Lung (tissue), 12 donors: ENCODE data around the gene GPRC5A. TPM values are rescaled to one million over a fixed set of nuclear protein-coding genes. Genes with fewer than 3 reads are reported as not detected.

Source experiments
- ATAC-seq: fragments of 200-7000 bp; cut with Tn5 transposase; one replicate; pipeline ENCODE4 v1.9.1; 2020; ENCODE audit warnings: moderate number of reproducible peaks; ENCODE audit not compliant: insufficient read depth, low FRiP score
- DNase-seq, 3 donors: peaks; one replicate each; pipeline ENCODE4 v3.0.0-alpha.2; 2013 to 2017
- H3K27ac ChIP-seq, 2 donors: one replicate each; pipeline ENCODE4 v1.5.1; 2013; ENCODE audit warnings: mild to moderate bottlenecking in 2 of 2, moderate library complexity in 2 of 2, control low read depth in 1 of 2, inconsistent platforms in 1 of 2, low read depth in 1 of 2, low read length in 1 of 2
- H3K27me3 ChIP-seq, 3 donors: one replicate each; pipeline ENCODE4 v1.5.1; 2013; ENCODE audit warnings: low read length in 2 of 3; ENCODE audit not compliant: control insufficient read depth in 3 of 3, insufficient read depth in 3 of 3
- H3K36me3 ChIP-seq, 4 donors: one replicate each; pipeline ENCODE4 v1.5.1; 2013; ENCODE audit warnings: low read length in 4 of 4, mild to moderate bottlenecking in 1 of 4, moderate library complexity in 1 of 4; ENCODE audit not compliant: control insufficient read depth in 4 of 4, insufficient read depth in 4 of 4
- H3K4me1 ChIP-seq, 5 donors: one replicate each; pipeline ENCODE4 v1.5.1; 2013; ENCODE audit warnings: low read length in 5 of 5, mild to moderate bottlenecking in 2 of 5, moderate library complexity in 1 of 5; ENCODE audit not compliant: control insufficient read depth in 5 of 5, insufficient read depth in 5 of 5
- H3K4me3 ChIP-seq: one replicate; pipeline ENCODE4 v1.5.1; 2013; ENCODE audit warnings: mild to moderate bottlenecking, control low read depth, moderate library complexity
- H3K9ac ChIP-seq, 2 donors: one replicate each; pipeline ENCODE4 v1.5.1; 2013; ENCODE audit warnings: low read length in 2 of 2, control low read depth in 1 of 2; ENCODE audit not compliant: insufficient read depth in 1 of 2
- H3K9me3 ChIP-seq, 4 donors: one replicate each; pipeline ENCODE4 v1.5.1; 2013; ENCODE audit warnings: low read length in 3 of 4, mild to moderate bottlenecking in 1 of 4, moderate library complexity in 1 of 4; ENCODE audit not compliant: control insufficient read depth in 4 of 4, insufficient read depth in 3 of 4
- CTCF ChIP-seq: IDR thresholded peaks from 2 replicates; pipeline ENCODE4 v1.5.1; 2012; ENCODE audit warnings: mild to moderate bottlenecking; ENCODE audit errors: control extremely low read depth, extremely low read depth
- WGBS, 2 donors: extraction: QIAGEN DNeasy Blood & Tissue Kit; methylation state at CpG; one replicate each; pipeline ENCODE4 v1.1.7; 2013; 5-methylcytosine and 5-hydroxymethylcytosine counted together
- polyA plus RNA-seq, 2 donors: library from polyadenylated mRNA; stranded (reverse); fragments of 200-250 nt; gene quantifications; one replicate each; pipeline ENCODE4 v1.2.1, GENCODE V29; 2013
- total RNA-seq, 2 donors: library from RNA; depleted of rRNA in 1 of 2; stranded (reverse); fragments of >200 nt in 1 of 2; gene quantifications; one replicate each; pipeline ENCODE4 v1.2.1, GENCODE V29; 2014 to 2021
- donor health status: control.
- donor health status: control.
- donor health status: Bipolar disorder and iron deficiency.
- donor health status: healthy.
- donor health status: DM: yes; HTN: yes; CAD: no.

Gene GPRC5A
- total and polyA plus RNA-seq, 4 donors: 117 to 418 (median 172) TPM

GRCh38 chr12:12898136-12898717 is 6.9 kb downstream of the GPRC5A start:
- TF ChIP-seq CTCF: no peak
- H3K36me3 ChIP-seq: no peaks in the 10 kb centered on the region
- H3K9me3 ChIP-seq: no peaks in the 10 kb centered on the region
- WGBS, 2 donors: 74 to 85% methylated on average over 9 of the region's 9 CpGs
- peak overlapping the region in 1 of 2 donors; percentile 60 for H3K27ac ChIP-seq
- H3K4me1 ChIP-seq: peaks cover 0 to 15% (median 0%) of the 10 kb centered on the region in 5 donors
- ATAC-seq (no peak), DNase-seq (no peak)
- no peaks in the 10 kb centered on the region for H3K27me3 ChIP-seq
- no peak overlapping the region for H3K4me3 ChIP-seq
- H3K9ac ChIP-seq: no peak overlapping the region

- Histone ChIP-seq H3K9me3 (no peaks in the 10 kb centered on the region), H3K4me1 (peaks cover 0 to 15% (median 0%) of the 10 kb centered on the region in 5 donors), H3K9ac (no peak overlapping the region), H3K27ac (peak overlapping the region in 1 of 2 donors; percentile 15), H3K36me3 (no peaks in the 10 kb centered on the region), H3K27me3 (no peaks in the 10 kb centered on the region), H3K4me3 (no peak overlapping the region)
- no peak for DNase-seq
- no peak for TF ChIP-seq CTCF
- WGBS, 2 donors: 85 to 92% methylated on average over 8 of the region's 8 CpGs
- no peak for ATAC-seq
Observed at GRCh38 chr12:12898911-12899511, 7.6 kb downstream of the GPRC5A start.

GRCh38 chr12:12899530-12900380 is 8.4 kb downstream of the GPRC5A start:
- Histone ChIP-seq H3K4me1 (peaks cover 0 to 15% (median 0%) of the 10 kb centered on the region in 5 donors), H3K36me3 (no peaks in the 10 kb centered on the region), H3K27me3 (no peaks in the 10 kb centered on the region), H3K9ac (no peak overlapping the region), H3K9me3 (no peaks in the 10 kb centered on the region), H3K4me3 (no peak overlapping the region), H3K27ac (peak overlapping the region in 1 of 2 donors; percentile 51)
- no peak for ATAC-seq
- no peak for TF ChIP-seq CTCF
- no peak for DNase-seq
- 67 to 85% methylated on average over 10 of the region's 10 CpGs for WGBS, 2 donors
